Lower leg skin (tissue), 3 donors: ENCODE data around the gene TBCD.

Experiments
- CTCF ChIP-seq, 3 donors: fragments of 450-650 bp; IDR thresholded peaks; one replicate each; pipeline ENCODE4 v1.5.1; 2016; ENCODE audit warnings: antibody characterized with exemption in 3 of 3, mild to moderate bottlenecking in 3 of 3, moderate library complexity in 2 of 3
- POLR2A ChIP-seq, 2 donors: fragments of 450-650 bp; IDR thresholded peaks; one replicate each; pipeline ENCODE4 v1.6.1; 2016 to 2017; ENCODE audit warnings: antibody characterized with exemption in 2 of 2, mild to moderate bottlenecking in 1 of 2, moderate library complexity in 1 of 2

- no peak for TF ChIP-seq CTCF (IDR thresholded peaks at IDR 0.05)
- TF ChIP-seq POLR2A (IDR thresholded peaks at IDR 0.05) = no peak
Measured at GRCh38 chr17:82938486-82938872, 186.6 kb downstream of the TBCD start.
